ENCODE data around the gene SORBS1.

Gene SORBS1

GRCh38 chr10:95431900-95432342 lies 129.2 kb downstream of the SORBS1 start:
- Histone ChIP-seq H2BK12ac (ENCODE audit: low read length) (no peak overlapping the region), H3K27me3 (ENCODE audit: insufficient read depth, low read length) (no peaks in the 10 kb centered on the region), H4K91ac (ENCODE audit: low read depth, low read length) (no peak overlapping the region), H2BK120ac (ENCODE audit: insufficient read depth, low read length, poor library complexity) (no peak overlapping the region), H3K9ac (ENCODE audit: low read length) (no peak overlapping the region), H3K18ac (ENCODE audit: low read length) (no peak overlapping the region), H3K79me1 (ENCODE audit: low read length) (no peaks in the 10 kb centered on the region), H4K8ac (ENCODE audit: low read depth, low read length) (no peak overlapping the region), H3K4me3 (ENCODE audit: low read depth, low read length) (no peak overlapping the region), H3K79me2 (ENCODE audit: control insufficient read depth, insufficient read depth, low read length, poor library complexity) (no peaks in the 10 kb centered on the region), H3K9me3 (ENCODE audit: insufficient read depth, low read depth, low read length) (no peaks in the 10 kb centered on the region), H3K36me3 (ENCODE audit: control insufficient read depth in 1 of 2, insufficient read depth in 2 of 2, low read length in 2 of 2) (peaks cover 0 to 2% of the 10 kb centered on the region in 2 experiments), H3K14ac (ENCODE audit: low read length) (no peak overlapping the region), H3K4me1 (ENCODE audit: control insufficient read depth in 1 of 2, insufficient read depth in 2 of 2, low read length in 2 of 2) (no peaks in the 10 kb centered on the region), H2BK5ac (ENCODE audit: low read depth, low read length, poor library complexity) (no peak overlapping the region), H2AFZ (ENCODE audit: insufficient read depth, low read length, poor library complexity) (no peak overlapping the region), H2AK5ac (ENCODE audit: low read length) (no peak overlapping the region), H3K23ac (ENCODE audit: low read length) (no peak overlapping the region), H3K4ac (ENCODE audit: low read depth, low read length) (no peak overlapping the region), H4K12ac (ENCODE audit: low read depth, low read length) (no peak overlapping the region), H3K4me2 (ENCODE audit: low read length) (no peak overlapping the region), H3K27ac (ENCODE audit: low read depth, low read length) (no peak overlapping the region)
- no CpG with 5 or more reads among the region's 4 CpGs for WGBS (ENCODE audit: extremely low coverage, insufficient coverage, insufficient read length)
- DNase-seq = no peak

DNA sequence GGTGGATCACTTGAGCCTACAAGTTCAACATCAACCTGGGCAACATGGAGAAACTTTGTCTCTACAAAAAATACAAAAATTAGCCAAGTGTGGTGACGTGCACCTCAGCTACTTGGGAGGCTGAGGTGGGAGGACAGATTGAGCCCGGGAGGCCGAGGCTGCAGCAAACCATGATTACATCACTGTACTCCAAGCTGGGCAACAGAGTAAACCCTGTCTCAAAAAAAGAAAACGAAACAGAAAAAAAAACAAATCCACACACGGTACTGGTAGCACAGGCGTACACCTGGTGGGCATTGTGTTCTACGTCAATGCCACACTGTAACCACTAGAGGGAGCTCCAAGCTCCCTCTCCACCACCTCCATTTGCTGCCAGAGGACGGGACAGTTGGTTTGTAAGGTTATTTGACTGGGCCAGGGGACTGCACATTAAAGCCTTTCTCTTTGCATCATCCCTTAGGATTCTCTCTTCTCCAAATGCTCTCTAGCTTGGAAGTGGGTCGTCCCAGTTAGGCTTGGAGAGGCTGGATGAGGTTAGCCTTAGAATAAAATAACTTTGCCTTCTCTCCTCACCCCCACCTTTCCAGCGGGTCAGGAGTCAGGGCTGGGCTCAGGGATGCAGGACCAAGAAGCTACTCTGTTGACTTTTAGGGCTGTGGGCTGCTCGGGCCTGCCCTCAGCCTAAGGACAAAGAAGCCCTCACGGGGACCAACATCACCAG lies 130.8 kb downstream of the SORBS1 start:
- no peak overlapping the region for H2BK120ac ChIP-seq (ENCODE audit: insufficient read depth, low read length, poor library complexity)
- no CpG with 5 or more reads among the region's 12 CpGs for WGBS (ENCODE audit: extremely low coverage, insufficient coverage, insufficient read length)
- H3K36me3 ChIP-seq (ENCODE audit: control insufficient read depth in 1 of 2, insufficient read depth in 2 of 2, low read length in 2 of 2) = peaks cover 0 to 2% of the 10 kb centered on the region in 2 experiments

DNA sequence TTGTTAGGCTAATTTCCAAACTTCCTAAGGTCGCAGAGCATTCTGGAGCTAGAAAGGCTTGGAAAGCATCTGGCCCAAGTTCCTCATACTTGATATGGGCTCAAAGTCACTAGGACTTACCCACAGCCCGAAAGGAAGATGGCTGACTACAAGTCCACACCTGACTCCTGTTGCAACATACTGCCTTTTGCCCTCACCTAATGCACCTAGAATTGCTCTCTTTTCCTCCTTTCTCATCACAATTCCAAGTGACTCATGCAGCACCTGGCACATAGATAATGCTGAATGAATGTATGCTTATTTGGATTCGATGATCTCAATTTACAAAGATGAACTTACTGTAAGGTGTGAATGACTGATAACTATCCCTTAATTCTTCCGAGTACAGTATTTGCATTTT lies 131.5 kb downstream of the SORBS1 start:
- Histone ChIP-seq H4K8ac (ENCODE audit: low read depth, low read length) (no peak overlapping the region), H4K12ac (ENCODE audit: low read depth, low read length) (no peak overlapping the region), H3K79me2 (ENCODE audit: control insufficient read depth, insufficient read depth, low read length, poor library complexity) (no peaks in the 10 kb centered on the region), H3K27ac (ENCODE audit: low read depth, low read length) (no peak overlapping the region), H4K91ac (ENCODE audit: low read depth, low read length) (no peak overlapping the region), H3K4me2 (ENCODE audit: low read length) (no peak overlapping the region), H3K27me3 (ENCODE audit: insufficient read depth, low read length) (no peaks in the 10 kb centered on the region), H3K14ac (ENCODE audit: low read length) (no peak overlapping the region), H3K36me3 (ENCODE audit: control insufficient read depth in 1 of 2, insufficient read depth in 2 of 2, low read length in 2 of 2) (peaks cover 0 to 2% of the 10 kb centered on the region in 2 experiments), H2AFZ (ENCODE audit: insufficient read depth, low read length, poor library complexity) (no peak overlapping the region), H3K79me1 (ENCODE audit: low read length) (no peaks in the 10 kb centered on the region), H3K18ac (ENCODE audit: low read length) (no peak overlapping the region), H3K4me3 (ENCODE audit: low read depth, low read length) (no peak overlapping the region), H2BK12ac (ENCODE audit: low read length) (no peak overlapping the region), H2BK5ac (ENCODE audit: low read depth, low read length, poor library complexity) (no peak overlapping the region), H3K23ac (ENCODE audit: low read length) (no peak overlapping the region), H3K9me3 (ENCODE audit: insufficient read depth, low read depth, low read length) (no peaks in the 10 kb centered on the region), H2BK120ac (ENCODE audit: insufficient read depth, low read length, poor library complexity) (no peak overlapping the region), H3K9ac (ENCODE audit: low read length) (no peak overlapping the region), H3K4ac (ENCODE audit: low read depth, low read length) (no peak overlapping the region), H2AK5ac (ENCODE audit: low read length) (no peak overlapping the region), H3K4me1 (ENCODE audit: control insufficient read depth in 1 of 2, insufficient read depth in 2 of 2, low read length in 2 of 2) (no peaks in the 10 kb centered on the region)
- WGBS (ENCODE audit: extremely low coverage, insufficient coverage, insufficient read length) = no CpG with 5 or more reads among the region's 4 CpGs
- peak; percentile 64 to 76 for DNase-seq

More for the DNA sequence above, 130.8 kb downstream of the SORBS1 start:
- no peaks in the 10 kb centered on the region for H3K79me1 ChIP-seq (ENCODE audit: low read length)
- peak; percentile 55 to 83 for DNase-seq
- H3K23ac ChIP-seq (ENCODE audit: low read length) = no peak overlapping the region
- no peak overlapping the region for H4K12ac ChIP-seq (ENCODE audit: low read depth, low read length)
- H3K27ac ChIP-seq (ENCODE audit: low read depth, low read length) = no peak overlapping the region
- H2AFZ ChIP-seq (ENCODE audit: insufficient read depth, low read length, poor library complexity) = no peak overlapping the region
- no peak overlapping the region for H3K4me3 ChIP-seq (ENCODE audit: low read depth, low read length)
- H3K4me2 ChIP-seq (ENCODE audit: low read length) = no peak overlapping the region
- no peak overlapping the region for H4K8ac ChIP-seq (ENCODE audit: low read depth, low read length)
- no peak overlapping the region for H3K9ac ChIP-seq (ENCODE audit: low read length)
- H4K91ac ChIP-seq (ENCODE audit: low read depth, low read length) = no peak overlapping the region
- H2BK5ac ChIP-seq (ENCODE audit: low read depth, low read length, poor library complexity) = no peak overlapping the region
- H3K79me2 ChIP-seq (ENCODE audit: control insufficient read depth, insufficient read depth, low read length, poor library complexity) = no peaks in the 10 kb centered on the region
- no peaks in the 10 kb centered on the region for H3K9me3 ChIP-seq (ENCODE audit: insufficient read depth, low read depth, low read length)
- H2BK12ac ChIP-seq (ENCODE audit: low read length) = no peak overlapping the region
- H3K4me1 ChIP-seq (ENCODE audit: control insufficient read depth in 1 of 2, insufficient read depth in 2 of 2, low read length in 2 of 2) = no peaks in the 10 kb centered on the region
- no peaks in the 10 kb centered on the region for H3K27me3 ChIP-seq (ENCODE audit: insufficient read depth, low read length)
- no peak overlapping the region for H2AK5ac ChIP-seq (ENCODE audit: low read length)
- H3K18ac ChIP-seq (ENCODE audit: low read length) = no peak overlapping the region
- H3K4ac ChIP-seq (ENCODE audit: low read depth, low read length) = no peak overlapping the region
- H3K14ac ChIP-seq (ENCODE audit: low read length) = no peak overlapping the region

- H3K36me3 ChIP-seq (ENCODE audit: control insufficient read depth in 1 of 2, insufficient read depth in 2 of 2, low read length in 2 of 2) = peaks cover 0 to 2% of the 10 kb centered on the region in 2 experiments
- DNase-seq = no peak
- H2BK120ac ChIP-seq (ENCODE audit: insufficient read depth, low read length, poor library complexity) = no peak overlapping the region
- no peak overlapping the region for H3K14ac ChIP-seq (ENCODE audit: low read length)
- H3K4me2 ChIP-seq (ENCODE audit: low read length) = no peak overlapping the region
- no peak overlapping the region for H4K91ac ChIP-seq (ENCODE audit: low read depth, low read length)
- H3K9me3 ChIP-seq (ENCODE audit: insufficient read depth, low read depth, low read length) = no peaks in the 10 kb centered on the region
- H4K12ac ChIP-seq (ENCODE audit: low read depth, low read length) = no peak overlapping the region
- no peak overlapping the region for H3K4me3 ChIP-seq (ENCODE audit: low read depth, low read length)
- no peak overlapping the region for H3K27ac ChIP-seq (ENCODE audit: low read depth, low read length)
- no peak overlapping the region for H2BK5ac ChIP-seq (ENCODE audit: low read depth, low read length, poor library complexity)
- no peak overlapping the region for H2AFZ ChIP-seq (ENCODE audit: insufficient read depth, low read length, poor library complexity)
- no peak overlapping the region for H3K18ac ChIP-seq (ENCODE audit: low read length)
- no CpG with 5 or more reads among the region's 2 CpGs for WGBS (ENCODE audit: extremely low coverage, insufficient coverage, insufficient read length)
- no peak overlapping the region for H3K23ac ChIP-seq (ENCODE audit: low read length)
- H2AK5ac ChIP-seq (ENCODE audit: low read length) = no peak overlapping the region
- no peaks in the 10 kb centered on the region for H3K27me3 ChIP-seq (ENCODE audit: insufficient read depth, low read length)
- H3K79me2 ChIP-seq (ENCODE audit: control insufficient read depth, insufficient read depth, low read length, poor library complexity) = no peaks in the 10 kb centered on the region
- no peak overlapping the region for H4K8ac ChIP-seq (ENCODE audit: low read depth, low read length)
- H3K79me1 ChIP-seq (ENCODE audit: low read length) = no peaks in the 10 kb centered on the region
- H2BK12ac ChIP-seq (ENCODE audit: low read length) = no peak overlapping the region
- H3K4me1 ChIP-seq (ENCODE audit: control insufficient read depth in 1 of 2, insufficient read depth in 2 of 2, low read length in 2 of 2) = no peaks in the 10 kb centered on the region
- H3K9ac ChIP-seq (ENCODE audit: low read length) = no peak overlapping the region
- H3K4ac ChIP-seq (ENCODE audit: low read depth, low read length) = no peak overlapping the region
Measured at GRCh38 chr10:95428701-95429100, 132.5 kb downstream of the SORBS1 start.

Data from trophoblast cell (in vitro differentiated cells and primary cell).